ENCODE measurements around the gene FRK.
A peak's percentile ranks its signal among the peaks of the same experiment; 100 is the strongest.

FRK gene

GRCh38 chr6:116012951-116013350, 47.7 kb downstream of the FRK start:
- H3K4me3 ChIP-seq (ENCODE audit: low read depth, low read length), result no peak overlapping the region
- peak; percentile 5 for DNase-seq (ENCODE audit: low read depth, low spot score)
- TF ChIP-seq CTCF (IDR thresholded peaks at IDR 0.05; ENCODE audit: low read depth, low read length), result no peak
- in situ Hi-C loops (cut with HindIII; ENCODE audit: low sequenced_read_pairs), result no loop called here

DNA sequence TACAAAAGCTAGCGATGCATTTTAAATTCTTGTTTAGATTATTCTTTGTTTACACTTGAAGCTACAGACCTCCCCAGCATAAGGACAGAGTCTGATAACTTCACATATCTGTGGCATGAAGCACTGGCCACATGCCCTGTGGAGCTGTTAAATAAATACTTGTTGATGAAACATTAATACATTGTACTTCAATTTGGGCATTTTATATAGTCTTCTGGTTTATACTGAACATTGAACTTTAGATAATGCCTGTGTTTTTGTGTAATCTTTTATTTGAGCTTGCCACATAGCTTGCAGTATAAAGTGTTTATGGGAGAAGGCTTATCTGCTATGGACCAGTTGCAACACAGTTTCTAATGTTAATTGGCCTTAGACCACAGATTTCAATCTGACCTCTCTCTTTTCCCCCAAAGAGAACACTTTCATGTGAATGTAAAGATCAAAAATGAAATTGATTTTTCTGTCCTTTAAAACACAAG, 48.2 kb downstream of the FRK start:
- peak; percentile 18 for DNase-seq (ENCODE audit: low read depth, low spot score)
- H3K4me3 ChIP-seq (ENCODE audit: low read depth, low read length), result no peak overlapping the region
- TF ChIP-seq CTCF (IDR thresholded peaks at IDR 0.05; ENCODE audit: low read depth, low read length), result no peak
- in situ Hi-C loops (cut with HindIII; ENCODE audit: low sequenced_read_pairs), result no loop called here

- in situ Hi-C loops (cut with HindIII; ENCODE audit: low sequenced_read_pairs), result no loop called here
- TF ChIP-seq CTCF (IDR thresholded peaks at IDR 0.05; ENCODE audit: low read depth, low read length), result no peak
These were observed 49.2 kb downstream of the FRK start for GRCh38 chr6:116011520-116011919.

GRCh38 chr6:116010790-116011401, 49.8 kb downstream of the FRK start:
- peak; percentile 88 for TF ChIP-seq CTCF (IDR thresholded peaks at IDR 0.05; ENCODE audit: low read depth, low read length)
- in situ Hi-C loops (cut with HindIII; ENCODE audit: low sequenced_read_pairs), result no loop called here
- H3K4me3 ChIP-seq (ENCODE audit: low read depth, low read length), result no peak overlapping the region
- peak; percentile 83 for DNase-seq (ENCODE audit: low read depth, low spot score)

More at GRCh38 chr6:116011520-116011919, 49.2 kb downstream of the FRK start:
- DNase-seq (ENCODE audit: low read depth, low spot score), result no peak
- no peak overlapping the region for H3K4me3 ChIP-seq (ENCODE audit: low read depth, low read length)

- no peak for DNase-seq (ENCODE audit: low read depth, low spot score)
- in situ Hi-C loops (cut with HindIII; ENCODE audit: low sequenced_read_pairs), result no loop called here
- H3K4me3 ChIP-seq (ENCODE audit: low read depth, low read length), result no peak overlapping the region
- no peak for TF ChIP-seq CTCF (IDR thresholded peaks at IDR 0.05; ENCODE audit: low read depth, low read length)
These were observed 50.3 kb downstream of the FRK start for GRCh38 chr6:116010386-116010785.

DNA sequence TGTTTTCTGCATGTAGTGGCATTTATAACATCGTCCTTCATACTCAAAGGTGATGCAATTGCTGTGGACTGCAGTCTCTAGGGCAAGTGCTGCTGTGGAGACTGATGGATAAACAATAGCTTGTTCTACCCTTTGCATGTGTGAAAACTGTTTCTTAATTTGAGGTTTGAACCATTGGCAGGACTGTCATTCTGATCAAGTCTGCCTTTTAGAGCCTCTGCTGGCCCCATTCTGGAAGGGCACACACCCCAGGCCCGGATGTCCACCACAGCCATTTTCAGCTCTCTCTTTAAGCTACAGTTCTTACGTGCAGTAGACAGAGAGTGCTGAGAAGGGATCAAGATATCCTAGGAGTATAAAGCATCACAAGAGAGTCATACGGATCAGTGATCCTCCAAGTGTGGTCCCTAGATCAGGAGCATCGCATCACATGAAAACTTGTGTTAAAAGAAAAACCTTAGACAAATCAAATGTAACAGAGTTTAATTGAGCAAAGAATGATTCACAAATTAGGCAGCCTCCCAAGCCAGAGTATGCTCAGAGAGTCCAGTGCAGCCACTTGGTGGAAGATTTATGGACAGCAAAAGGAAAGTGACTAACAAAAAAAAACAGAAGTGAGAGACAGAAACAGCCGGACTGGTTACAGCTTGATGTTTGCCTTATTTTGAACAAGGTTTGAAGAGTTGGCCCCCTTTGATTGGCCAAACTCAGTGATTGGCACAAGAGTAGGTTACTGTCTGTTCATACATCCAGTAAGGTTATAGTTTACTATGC, 52.0 kb downstream of the FRK start:
- no peak overlapping the region for H3K4me3 ChIP-seq (ENCODE audit: low read depth, low read length)
- DNase-seq (ENCODE audit: low read depth, low spot score), result peak; percentile 90
- TF ChIP-seq CTCF (IDR thresholded peaks at IDR 0.05; ENCODE audit: low read depth, low read length), result no peak
- in situ Hi-C loops (cut with HindIII; ENCODE audit: low sequenced_read_pairs), result no loop called here
